ENCODE results near the gene AKAP6. TPM values are rescaled to one million over a fixed set of nuclear protein-coding genes. Genes with fewer than 3 reads are reported as not detected.

Gene AKAP6
- total and polyA plus RNA-seq, 4 donors: 0.42 to 3.2 (median 1.7) TPM

DNA sequence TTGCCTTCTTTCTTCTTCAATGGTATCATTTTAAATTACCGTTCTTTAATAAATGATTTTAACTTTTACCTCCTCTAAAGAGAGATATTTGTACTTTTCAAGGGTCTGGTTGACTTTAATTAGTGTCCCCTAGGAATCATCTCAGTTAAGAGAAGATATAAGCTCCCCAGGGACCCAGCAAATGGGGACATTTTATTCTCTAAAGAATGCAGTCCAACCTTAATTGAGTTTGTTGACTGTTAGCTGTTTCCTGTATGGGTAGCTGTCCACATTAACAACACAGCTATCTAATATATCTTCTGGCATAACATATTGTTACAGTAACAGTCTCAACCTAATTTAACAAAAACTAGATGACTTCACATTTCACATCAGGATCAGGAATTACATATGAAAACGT is 368.0 kb downstream of the AKAP6 start:
- Histone ChIP-seq H3K9ac (ENCODE audit: low read depth in 1 of 2, low read length in 2 of 2) (no peak overlapping the region), H3K4me1 (ENCODE audit: control insufficient read depth in 4 of 4, insufficient read depth in 4 of 4, low read length in 3 of 4) (no peaks in the 10 kb centered on the region), H3K27me3 (ENCODE audit: control insufficient read depth in 4 of 4, insufficient read depth in 4 of 4, low read length in 3 of 4) (no peaks in the 10 kb centered on the region), H3K9me3 (ENCODE audit: control insufficient read depth in 4 of 4, low read length in 3 of 4) (no peaks in the 10 kb centered on the region), H3K4me3 (ENCODE audit: low read depth in 1 of 3, low read length in 3 of 3) (no peak overlapping the region), H3K36me3 (ENCODE audit: control insufficient read depth in 4 of 4, insufficient read depth in 3 of 4, low read depth in 1 of 4, low read length in 3 of 4) (no peaks in the 10 kb centered on the region), H3K27ac (ENCODE audit: low read depth in 1 of 2, low read length in 2 of 2) (no peak overlapping the region)
- DNase-seq (ENCODE audit: low spot score): no peak
- 82% methylated on average over 2 of the region's 2 CpGs for WGBS
- TF ChIP-seq, protein P1, sequence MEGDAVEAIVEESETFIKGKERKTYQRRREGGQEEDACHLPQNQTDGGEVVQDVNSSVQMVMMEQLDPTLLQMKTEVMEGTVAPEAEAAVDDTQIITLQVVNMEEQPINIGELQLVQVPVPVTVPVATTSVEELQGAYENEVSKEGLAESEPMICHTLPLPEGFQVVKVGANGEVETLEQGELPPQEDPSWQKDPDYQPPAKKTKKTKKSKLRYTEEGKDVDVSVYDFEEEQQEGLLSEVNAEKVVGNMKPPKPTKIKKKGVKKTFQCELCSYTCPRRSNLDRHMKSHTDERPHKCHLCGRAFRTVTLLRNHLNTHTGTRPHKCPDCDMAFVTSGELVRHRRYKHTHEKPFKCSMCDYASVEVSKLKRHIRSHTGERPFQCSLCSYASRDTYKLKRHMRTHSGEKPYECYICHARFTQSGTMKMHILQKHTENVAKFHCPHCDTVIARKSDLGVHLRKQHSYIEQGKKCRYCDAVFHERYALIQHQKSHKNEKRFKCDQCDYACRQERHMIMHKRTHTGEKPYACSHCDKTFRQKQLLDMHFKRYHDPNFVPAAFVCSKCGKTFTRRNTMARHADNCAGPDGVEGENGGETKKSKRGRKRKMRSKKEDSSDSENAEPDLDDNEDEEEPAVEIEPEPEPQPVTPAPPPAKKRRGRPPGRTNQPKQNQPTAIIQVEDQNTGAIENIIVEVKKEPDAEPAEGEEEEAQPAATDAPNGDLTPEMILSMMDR (IDR thresholded peaks at IDR 0.05; ENCODE audit: low read depth, low read length, missing input control): no peak
- TF ChIP-seq RXRA (IDR thresholded peaks at IDR 0.05) (no peak), HNF4G (IDR thresholded peaks at IDR 0.05) (no peak), FOXA1 (IDR thresholded peaks at IDR 0.05) (no peak), EGR1 (IDR thresholded peaks at IDR 0.05; ENCODE audit: low read depth in 2 of 2) (no peak), SP1 (IDR thresholded peaks at IDR 0.05) (no peak), HNF4A (conservative IDR thresholded peaks at IDR 0.05) (no peak), TAF1 (conservative IDR thresholded peaks at IDR 0.05) (no peak), FOXA2 (IDR thresholded peaks at IDR 0.05) (no peak), RAD21 (IDR thresholded peaks at IDR 0.05) (no peak), YY1 (IDR thresholded peaks at IDR 0.05) (no peak), JUND (IDR thresholded peaks at IDR 0.05) (no peak), ATF3 (IDR thresholded peaks at IDR 0.05) (no peak), GABPA (IDR thresholded peaks at IDR 0.05 in 1 of 2, conservative IDR thresholded peaks at IDR 0.05 in 1 of 2) (no peak), NR2F2 (IDR thresholded peaks at IDR 0.05) (no peak), REST (IDR thresholded peaks at IDR 0.05) (no peak)
- TF ChIP-seq, protein P2, sequence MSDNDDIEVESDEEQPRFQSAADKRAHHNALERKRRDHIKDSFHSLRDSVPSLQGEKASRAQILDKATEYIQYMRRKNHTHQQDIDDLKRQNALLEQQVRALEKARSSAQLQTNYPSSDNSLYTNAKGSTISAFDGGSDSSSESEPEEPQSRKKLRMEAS (IDR thresholded peaks at IDR 0.05): no peak
- TF ChIP-seq, protein P3, sequence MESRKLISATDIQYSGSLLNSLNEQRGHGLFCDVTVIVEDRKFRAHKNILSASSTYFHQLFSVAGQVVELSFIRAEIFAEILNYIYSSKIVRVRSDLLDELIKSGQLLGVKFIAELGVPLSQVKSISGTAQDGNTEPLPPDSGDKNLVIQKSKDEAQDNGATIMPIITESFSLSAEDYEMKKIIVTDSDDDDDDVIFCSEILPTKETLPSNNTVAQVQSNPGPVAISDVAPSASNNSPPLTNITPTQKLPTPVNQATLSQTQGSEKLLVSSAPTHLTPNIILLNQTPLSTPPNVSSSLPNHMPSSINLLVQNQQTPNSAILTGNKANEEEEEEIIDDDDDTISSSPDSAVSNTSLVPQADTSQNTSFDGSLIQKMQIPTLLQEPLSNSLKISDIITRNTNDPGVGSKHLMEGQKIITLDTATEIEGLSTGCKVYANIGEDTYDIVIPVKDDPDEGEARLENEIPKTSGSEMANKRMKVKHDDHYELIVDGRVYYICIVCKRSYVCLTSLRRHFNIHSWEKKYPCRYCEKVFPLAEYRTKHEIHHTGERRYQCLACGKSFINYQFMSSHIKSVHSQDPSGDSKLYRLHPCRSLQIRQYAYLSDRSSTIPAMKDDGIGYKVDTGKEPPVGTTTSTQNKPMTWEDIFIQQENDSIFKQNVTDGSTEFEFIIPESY (IDR thresholded peaks at IDR 0.05): no peak
